Dorsolateral prefrontal cortex (tissue), 118 donors: ENCODE data around the gene CCZ1B. TPM values are rescaled to one million over a fixed set of nuclear protein-coding genes. Genes with fewer than 3 reads are reported as not detected.

Experiments
- total RNA-seq, 120 experiments: library from RNA; stranded (reverse); gene quantifications; one replicate each; pipeline versions ENCODE4 v1.2.3 to v1.2.4, GENCODE V29; 2022

Gene CCZ1B
- total RNA-seq, 120 experiments from 2014 or later: 41.0 to 129 (median 82.3) TPM

Other genes with a start within 250 kb of the CCZ1B start
- 10 to 100 TPM; 30.5 to 60.4 (median 41.9) TPM for gene ZDHHC4, start 248.8 kb downstream of the CCZ1B start, total RNA-seq
- 10 to 100 TPM; 24.0 to 46.8 (median 35.2) TPM for gene INTS15, start 236.3 kb downstream of the CCZ1B start, total RNA-seq
- 10 to 100 TPM; 19.7 to 52.7 (median 27.1) TPM for gene ZNF853, start 210.7 kb downstream of the CCZ1B start, total RNA-seq
- gene ZNF316, start 189.0 kb downstream of the CCZ1B start, total RNA-seq: 10 to 100 TPM; 25.1 to 74.8 (median 37.0) TPM
- 10 to 100 TPM; 15.7 to 30.5 (median 22.7) TPM for gene ZNF12, start 119.3 kb downstream of the CCZ1B start, total RNA-seq
- gene RSPH10B2, start 72.2 kb downstream of the CCZ1B start, total RNA-seq: 1 to 10 TPM in 101 of 120 experiments, under 1 TPM in 12, not detected in 7; 0.20 to 8.8 (median 2.1) TPM